H1 (cell line): ENCODE results near the gene COX14. TPM values are rescaled to one million over a fixed set of nuclear protein-coding genes. Genes with fewer than 3 reads are reported as not detected.

ENCODE experiments used
- CTCF ChIA-PET: fragments of 300-600 bp; sonication (Branson Sonifier 250); formaldehyde crosslinking; loops from one replicate; lab custom pipeline; 2021; ENCODE audit not compliant: partially characterized antibody; lab: Charles Lee
- POLR2A ChIA-PET: fragments of 300-600 bp; sonication (Branson Sonifier 250); formaldehyde crosslinking; loops from one replicate; lab custom pipeline; 2021; ENCODE audit warnings: inconsistent platforms; ENCODE audit not compliant: partially characterized antibody; lab: Charles Lee
- DNase-seq, 2 experiments: peaks; one replicate each; pipeline versions ENCODE4 v3.0.0 to v3.0.0-alpha.2; 2010 to 2022; ENCODE audit warnings: low spot score in 2 of 2, low read depth in 1 of 2, mixed read lengths in 1 of 2
- FAIRE-seq: peaks from 2 replicates; lab custom pipeline; 2011; peaks lifted over from hg19 to GRCh38; lab: Jason Lieb, UNC
- H2AFZ ChIP-seq: 2 replicates; pipeline ENCODE4 v1.8.1; 2012; ENCODE audit warnings: low read length, inconsistent platforms
- H2AK5ac ChIP-seq: 2 replicates; pipeline ENCODE4 v1.6.1; 2013; ENCODE audit warnings: low read depth, low read length
- H2BK120ac ChIP-seq: replicated peaks from 2 replicates; pipeline ENCODE3; 2013; ENCODE audit warnings: low read depth, low read length, inconsistent platforms
- H2BK12ac ChIP-seq: 2 replicates; pipeline ENCODE4 v1.6.1; 2013; ENCODE audit warnings: low read depth, low read length
- H2BK15ac ChIP-seq: 2 replicates; pipeline ENCODE4 v1.6.1; 2013; ENCODE audit warnings: low read length
- H2BK20ac ChIP-seq: 2 replicates; pipeline ENCODE4 v1.6.1; 2013; ENCODE audit warnings: low read length
- H2BK5ac ChIP-seq: 2 replicates; pipeline ENCODE4 v1.6.1; 2013; ENCODE audit warnings: low read depth, low read length
- H3K14ac ChIP-seq: 2 replicates; pipeline ENCODE4 v1.6.1; 2013; ENCODE audit warnings: inconsistent platforms; ENCODE audit not compliant: insufficient read length
- H3K18ac ChIP-seq: 2 replicates; pipeline ENCODE4 v1.6.1; 2013; ENCODE audit warnings: low read length; ENCODE audit errors: extremely low read depth
- H3K23ac ChIP-seq: 2 replicates; pipeline ENCODE4 v1.6.1; 2013; ENCODE audit warnings: inconsistent platforms; ENCODE audit not compliant: insufficient read length
- H3K23me2 ChIP-seq: 2 replicates; pipeline ENCODE4 v1.6.1; 2013; ENCODE audit warnings: low read depth, low read length
- H3K27ac ChIP-seq: 2 replicates; pipeline ENCODE4 v1.6.1; 2011; ENCODE audit warnings: low read depth, low read length, inconsistent platforms
- H3K27me3 ChIP-seq, 4 experiments: replicated peaks in 1 of 4; 1 replicate in 1 of 4; 2 replicates in 3 of 4; pipeline versions ENCODE4 v1.6.1 to v1.8.1; 2011 to 2013; ENCODE audit warnings: low read length in 3 of 4, mild to moderate bottlenecking in 3 of 4, inconsistent platforms in 2 of 4, mixed read lengths in 2 of 4, moderate library complexity in 1 of 4; ENCODE audit not compliant: control insufficient read depth in 3 of 4, insufficient read depth in 3 of 4; ENCODE audit errors: extremely low read depth in 1 of 4
- H3K36me3 ChIP-seq, 4 experiments: 2 replicates each; pipeline versions ENCODE4 v1.6.1 to v1.8.1; 2011 to 2013; ENCODE audit warnings: mild to moderate bottlenecking in 4 of 4, low read length in 3 of 4, moderate library complexity in 2 of 4, control low read depth in 1 of 4, inconsistent platforms in 1 of 4; ENCODE audit not compliant: insufficient read depth in 4 of 4, control insufficient read depth in 2 of 4
- H3K4ac ChIP-seq: replicated peaks from 2 replicates; pipeline ENCODE3; 2013; ENCODE audit warnings: low read length, low read depth, mixed read lengths, inconsistent platforms; ENCODE audit not compliant: insufficient read length
- H3K4me1 ChIP-seq, 4 experiments: replicated peaks in 1 of 4; 1 replicate in 1 of 4; 2 replicates in 3 of 4; pipeline versions ENCODE4 v1.6.1 to v1.8.1; 2011 to 2013; ENCODE audit warnings: low read length in 3 of 4, inconsistent platforms in 2 of 4, mixed read lengths in 1 of 4; ENCODE audit not compliant: insufficient read depth in 4 of 4, control insufficient read depth in 3 of 4
- H3K4me2 ChIP-seq, 2 experiments: 2 replicates each; pipeline versions ENCODE4 v1.6.1 to v1.8.1; 2011 to 2013; ENCODE audit warnings: low read depth in 2 of 2, low read length in 2 of 2, control low read depth in 1 of 2, inconsistent platforms in 1 of 2, mild to moderate bottlenecking in 1 of 2; ENCODE audit not compliant: insufficient read depth in 1 of 2
- H3K4me3 ChIP-seq, 4 experiments: fragments of 200-600, 300-600 bp in 1 of 4; sonication (generic), shearing (Covaris generic), sonication (Bioruptor Twin) in 1 of 4; 2 replicates each; pipeline versions ENCODE4 v1.5.1 to v1.8.1; 2011 to 2016; ENCODE audit warnings: low read length in 4 of 4, low read depth in 3 of 4, control low read depth in 2 of 4, inconsistent platforms in 2 of 4, mild to moderate bottlenecking in 2 of 4, mixed read lengths in 1 of 4, moderate library complexity in 1 of 4; ENCODE audit not compliant: insufficient read depth in 2 of 4; ENCODE audit errors: extremely low read depth in 1 of 4
- H3K56ac ChIP-seq: replicated peaks from 2 replicates; pipeline ENCODE3; 2013; ENCODE audit warnings: low read depth, mild to moderate bottlenecking, mixed read lengths, low read length, inconsistent platforms; ENCODE audit not compliant: insufficient read length
- H3K79me1 ChIP-seq: 2 replicates; pipeline ENCODE4 v1.6.1; 2013; ENCODE audit warnings: low read depth, low read length, control low read depth
- H3K79me2 ChIP-seq, 2 experiments: 2 replicates each; pipeline versions ENCODE4 v1.6.1 to v1.8.1; 2012 to 2013; ENCODE audit warnings: low read length in 2 of 2, mild to moderate bottlenecking in 2 of 2, inconsistent platforms in 1 of 2; ENCODE audit not compliant: insufficient read depth in 2 of 2, control insufficient read depth in 1 of 2
- H3K9ac ChIP-seq, 4 experiments: replicated peaks in 1 of 4; 1 replicate in 1 of 4; 2 replicates in 3 of 4; pipeline versions ENCODE4 v1.6.1 to v1.8.1; 2011 to 2013; ENCODE audit warnings: low read depth in 3 of 4, low read length in 3 of 4, control low read depth in 2 of 4, mild to moderate bottlenecking in 2 of 4, moderate library complexity in 2 of 4, inconsistent platforms in 1 of 4; ENCODE audit errors: extremely low read depth in 1 of 4
- H3K9me3 ChIP-seq, 2 experiments: 2 replicates each; pipeline versions ENCODE4 v1.6.1 to v1.8.1; 2012 to 2013; ENCODE audit warnings: mild to moderate bottlenecking in 2 of 2, moderate library complexity in 2 of 2, control low read depth in 1 of 2, inconsistent platforms in 1 of 2, low read depth in 1 of 2, low read length in 1 of 2, mixed read lengths in 1 of 2; ENCODE audit not compliant: insufficient read depth in 2 of 2
- H4K20me1 ChIP-seq, 2 experiments: replicated peaks in 1 of 2; 2 replicates each; pipeline versions ENCODE3 to v1.8.1; 2011 to 2013; ENCODE audit warnings: inconsistent platforms in 2 of 2, low read length in 2 of 2, mild to moderate bottlenecking in 1 of 2; ENCODE audit not compliant: insufficient read depth in 2 of 2, control insufficient read depth in 1 of 2
- H4K5ac ChIP-seq: 2 replicates; pipeline ENCODE4 v1.6.1; 2013; ENCODE audit warnings: low read length, low read depth, mixed read lengths, inconsistent platforms; ENCODE audit not compliant: insufficient read length
- H4K8ac ChIP-seq: 2 replicates; pipeline ENCODE4 v1.8.0; 2013; ENCODE audit warnings: mild to moderate bottlenecking, moderate library complexity, low read length, inconsistent platforms; ENCODE audit not compliant: insufficient read depth; ENCODE audit errors: extremely low read depth
- H4K91ac ChIP-seq: replicated peaks from 2 replicates; pipeline ENCODE3; 2013; ENCODE audit warnings: low read length, mixed read lengths, inconsistent platforms; ENCODE audit not compliant: insufficient read length
- SIN3A ChIP-seq, 2 experiments: IDR thresholded peaks in 1 of 2; conservative IDR thresholded peaks in 1 of 2; 2 replicates each; pipeline ENCODE4 v1.6.1; 2011 to 2012; ENCODE audit warnings: low read length in 2 of 2, improper control_type of control experiment in 1 of 2, low read depth in 1 of 2, mild to moderate bottlenecking in 1 of 2
- YY1 ChIP-seq: IDR thresholded peaks from 2 replicates; pipeline ENCODE4 v1.6.1; 2011; ENCODE audit warnings: low read depth, mild to moderate bottlenecking, low read length
- WGBS, 2 experiments: shearing (Covaris generic) in 1 of 2; methylation state at CpG; one replicate each; pipeline versions ENCODE4 v1.1.6 to v1.1.7; 2013 to 2015; ENCODE audit warnings: low lambda C conversion rate in 2 of 2, mixed read lengths in 2 of 2, inconsistent platforms in 1 of 2, low coverage in 1 of 2, missing lambda C conversion rate in 1 of 2; ENCODE audit not compliant: insufficient replicate concordance in 2 of 2, insufficient coverage in 1 of 2, insufficient read length in 1 of 2; ENCODE audit errors: extremely low coverage in 1 of 2, missing lambda C conversion rate in 1 of 2; 5-methylcytosine and 5-hydroxymethylcytosine counted together
- polyA plus RNA-seq, 7 experiments: library from polyadenylated mRNA; depleted of rRNA in 3 of 7; stranded (reverse) in 5 of 7; unstranded in 2 of 7; fragments of >200 nt in 5 of 7; fragments of 200-250 nt in 2 of 7; gene quantifications; 1 replicate in 5 of 7; 2 replicates in 1 of 7; 4 replicates in 1 of 7; pipeline versions ENCODE4 v1.2.1 to v1.2.3, GENCODE V29; 2011 to 2013; ENCODE audit warnings: missing spikeins in 2 of 7, mixed read lengths in 2 of 7
- total RNA-seq: library from RNA; stranded (reverse); fragmentation: NEBNext Ultra II Directional; extraction: Animal tissue kit (Norgen Biotek cat#: 25700); gene quantifications from 2 replicates; pipeline ENCODE4 v1.2.1, GENCODE V29; 2021

Gene COX14
- total and polyA plus RNA-seq, 2 of the 8 experiments (the other 6 are each of a cell fraction or from before 2014, with no cell fraction given): 40.1 to 102 TPM

DNA sequence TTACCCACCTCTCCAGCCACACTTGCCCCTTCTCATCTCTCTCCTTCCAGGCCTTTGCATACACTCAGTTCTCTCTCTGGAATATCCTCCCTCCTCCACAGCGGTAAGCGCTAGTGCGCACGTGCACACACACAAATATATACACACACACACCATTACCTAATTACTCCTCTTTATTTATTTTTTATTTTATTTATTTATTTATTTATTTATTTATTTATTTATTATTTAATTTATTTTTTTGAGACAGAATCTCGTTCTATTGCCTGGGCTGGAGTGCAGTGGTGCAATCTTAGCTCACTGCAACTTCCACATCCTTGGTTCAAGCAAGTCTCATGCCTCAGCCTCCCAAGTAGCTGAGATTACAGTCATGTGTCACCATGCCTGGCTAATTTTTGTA, 43.0 kb upstream of the COX14 start:
- H2BK15ac ChIP-seq: no peak overlapping the region
- H3K79me1 ChIP-seq: no peaks in the 10 kb centered on the region
- no peak overlapping the region for H3K18ac ChIP-seq
- no peak overlapping the region for H4K91ac ChIP-seq
- no peak overlapping the region for H3K4me2 ChIP-seq
- 90% methylated on average over 5 of the region's 5 CpGs; no CpG with 5 or more reads in 1 of the 2 experiments for WGBS, 2 experiments
- POLR2A ChIA-PET: interaction anchor here (1.2 kb wide), 1 partner anchor 16 kb away, joined by 6 read pairs; the partner anchor contains the start of gene SMARCD1
- no peaks in the 10 kb centered on the region for H3K79me2 ChIP-seq
- H2AFZ ChIP-seq: no peak overlapping the region
- H3K27me3 ChIP-seq: peaks cover 0 to 4% (median 0%) of the 10 kb centered on the region in 4 experiments; a peak in 4 of 7 replicates
- FAIRE-seq: no peak
- no peak overlapping the region for H2BK12ac ChIP-seq
- no peaks in the 10 kb centered on the region; the same call in 1 of the 2 replicates for H3K23me2 ChIP-seq
- no peaks in the 10 kb centered on the region for H4K20me1 ChIP-seq
- no peak overlapping the region for H3K4me3 ChIP-seq
- H3K14ac ChIP-seq: no peak overlapping the region
- H3K23ac ChIP-seq: no peak overlapping the region
- TF ChIP-seq YY1 (no peak), SIN3A (conservative IDR thresholded peaks at IDR 0.05 in 1 of 2, IDR thresholded peaks at IDR 0.05 in 1 of 2; ENCODE audit: low read depth in 1 of 2, low read length in 2 of 2) (no peak)
- no peaks in the 10 kb centered on the region for H3K36me3 ChIP-seq
- DNase-seq: no peak
- no peak overlapping the region for H2BK20ac ChIP-seq
- H2AK5ac ChIP-seq: no peak overlapping the region
- no peak overlapping the region for H4K8ac ChIP-seq
- peaks cover 0 to 6% (median 3%) of the 10 kb centered on the region in 4 experiments; a peak in 5 of 7 replicates for H3K4me1 ChIP-seq
- no peak overlapping the region for H4K5ac ChIP-seq
- H3K9ac ChIP-seq: no peak overlapping the region
- no peak overlapping the region for H3K4ac ChIP-seq
- no peaks in the 10 kb centered on the region for H3K9me3 ChIP-seq
- no peak overlapping the region for H2BK120ac ChIP-seq
- H3K27ac ChIP-seq: no peak overlapping the region
- H3K56ac ChIP-seq: no peak overlapping the region
- CTCF ChIA-PET: interaction anchor here (0.6 to 22.8 kb wide), 19 partner anchors 8 to 722 kb away, joined by 3 to 420 read pairs (median 4); partner anchors contain the start of genes AQP6, ASIC1, COX14 and SMARCD1
- no peak overlapping the region for H2BK5ac ChIP-seq
